ENCODE measurements around the gene USH1C. TPM values are rescaled to one million over a fixed set of nuclear protein-coding genes. Genes with fewer than 3 reads are reported as not detected.

The USH1C gene
- total and polyA plus RNA-seq, 4 donors = 0.09 to 1.3 (median 0.75) TPM

DNA sequence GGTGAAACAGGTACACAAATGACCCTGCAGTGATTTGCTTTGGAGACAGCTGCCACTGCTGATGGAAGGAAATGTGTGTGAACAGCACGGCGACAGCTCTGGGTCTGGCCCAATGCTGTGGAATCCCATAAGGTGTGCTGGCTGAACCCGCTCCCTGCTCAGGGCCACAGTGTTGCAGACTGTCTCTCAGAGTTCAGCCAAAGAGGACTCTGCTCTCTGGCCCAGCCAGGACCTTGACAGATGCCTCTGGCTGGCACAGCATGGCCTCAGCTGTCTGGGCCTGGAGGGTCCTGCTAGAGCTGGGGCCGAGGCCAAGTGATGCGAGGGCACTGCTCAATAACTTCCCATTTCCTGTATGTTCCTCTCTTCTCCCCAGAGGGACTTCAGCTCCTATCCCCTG lies 62.3 kb downstream of the USH1C start:
- no peak for TF ChIP-seq EGR1 (IDR thresholded peaks at IDR 0.05; ENCODE audit: low read depth in 2 of 2)
- TF ChIP-seq RAD21 (IDR thresholded peaks at IDR 0.05) = no peak
- no peak for TF ChIP-seq TAF1 (conservative IDR thresholded peaks at IDR 0.05)
- no peak for TF ChIP-seq YY1 (IDR thresholded peaks at IDR 0.05)
- TF ChIP-seq FOXA1 (IDR thresholded peaks at IDR 0.05) = no peak
- no peak for DNase-seq (ENCODE audit: low spot score)
- H3K9ac ChIP-seq (ENCODE audit: low read depth in 1 of 2, low read length in 2 of 2) = no peak overlapping the region
- no peak overlapping the region for H3K27ac ChIP-seq (ENCODE audit: low read depth in 1 of 2, low read length in 2 of 2)
- no peak overlapping the region for H3K4me3 ChIP-seq (ENCODE audit: low read depth in 1 of 3, low read length in 3 of 3)
- peaks cover 0 to 2% (median 0%) of the 10 kb centered on the region in 4 donors for H3K4me1 ChIP-seq (ENCODE audit: control insufficient read depth in 4 of 4, insufficient read depth in 4 of 4, low read length in 3 of 4)
- 79% methylated on average over 5 of the region's 5 CpGs for WGBS
- peaks cover 0 to 2% (median under 1%) of the 10 kb centered on the region in 4 donors for H3K27me3 ChIP-seq (ENCODE audit: control insufficient read depth in 4 of 4, insufficient read depth in 4 of 4, low read length in 3 of 4)
- no peaks in the 10 kb centered on the region for H3K36me3 ChIP-seq (ENCODE audit: control insufficient read depth in 4 of 4, insufficient read depth in 3 of 4, low read depth in 1 of 4, low read length in 3 of 4)
- peaks cover 0 to 2% (median 0%) of the 10 kb centered on the region in 4 donors for H3K9me3 ChIP-seq (ENCODE audit: control insufficient read depth in 4 of 4, low read length in 3 of 4)

DNA sequence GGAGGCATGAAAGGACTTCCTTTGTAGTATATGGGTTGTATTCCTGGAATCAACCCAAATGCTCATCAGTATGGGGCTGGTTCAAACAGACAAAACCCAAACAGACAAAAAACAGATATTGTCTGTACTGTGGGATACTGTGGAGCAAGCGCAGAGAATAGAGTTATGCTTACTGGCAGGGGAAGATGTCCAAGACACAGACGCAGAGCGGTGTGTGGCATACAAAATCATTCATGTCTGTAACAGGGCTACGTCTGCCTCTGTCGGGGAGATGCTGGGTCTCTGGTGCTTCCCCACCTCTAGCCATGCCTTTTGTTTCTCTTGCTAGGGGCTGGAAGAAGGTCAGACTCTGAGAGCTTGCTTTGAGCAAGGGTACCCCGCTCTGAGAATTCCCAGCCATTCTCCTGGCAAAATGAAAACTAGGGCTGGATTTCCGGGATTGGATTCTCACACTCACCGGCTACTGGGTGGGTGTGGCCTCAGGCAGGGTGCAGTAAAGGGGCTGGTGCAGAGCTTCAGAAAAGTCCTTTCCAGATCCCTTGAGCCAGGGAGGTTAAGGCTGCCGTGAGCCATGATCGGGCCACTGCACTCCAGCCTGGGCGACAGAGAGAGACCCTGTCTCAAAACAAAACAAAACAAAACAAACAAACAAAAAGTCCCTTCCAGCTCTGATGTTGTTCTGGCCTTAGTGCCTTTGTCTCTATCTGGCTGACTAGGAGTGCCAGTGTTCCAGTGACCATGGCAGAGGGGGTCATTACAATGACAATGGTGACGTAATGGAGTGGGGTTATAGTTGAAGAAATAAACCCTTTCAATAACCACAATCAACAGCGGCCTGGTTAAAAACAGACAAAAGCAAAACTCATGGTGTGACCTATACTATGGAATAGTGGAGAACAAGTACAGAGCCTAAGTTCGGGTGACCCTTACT lies 64.7 kb downstream of the USH1C start:
- Histone ChIP-seq H3K36me3 (ENCODE audit: control insufficient read depth in 4 of 4, insufficient read depth in 3 of 4, low read depth in 1 of 4, low read length in 3 of 4) (no peaks in the 10 kb centered on the region), H3K27ac (ENCODE audit: low read depth in 1 of 2, low read length in 2 of 2) (no peak overlapping the region), H3K9me3 (ENCODE audit: control insufficient read depth in 4 of 4, low read length in 3 of 4) (peaks cover 0 to 2% (median 0%) of the 10 kb centered on the region in 4 donors), H3K4me1 (ENCODE audit: control insufficient read depth in 4 of 4, insufficient read depth in 4 of 4, low read length in 3 of 4) (peaks cover 0 to 8% (median under 1%) of the 10 kb centered on the region in 4 donors), H3K4me3 (ENCODE audit: low read depth in 1 of 3, low read length in 3 of 3) (no peak overlapping the region), H3K27me3 (ENCODE audit: control insufficient read depth in 4 of 4, insufficient read depth in 4 of 4, low read length in 3 of 4) (peaks cover 0 to 2% (median 2%) of the 10 kb centered on the region in 4 donors), H3K9ac (ENCODE audit: low read depth in 1 of 2, low read length in 2 of 2) (no peak overlapping the region)
- TF ChIP-seq YY1 (IDR thresholded peaks at IDR 0.05) (no peak), RAD21 (IDR thresholded peaks at IDR 0.05) (peak in 1 of 2 donors; percentile 16)
- DNase-seq (ENCODE audit: low spot score) = no peak
- WGBS = 34% methylated on average over 14 of the region's 14 CpGs

- Histone ChIP-seq H3K4me3 (ENCODE audit: low read depth in 1 of 3, low read length in 3 of 3) (no peak overlapping the region), H3K9ac (ENCODE audit: low read depth in 1 of 2, low read length in 2 of 2) (no peak overlapping the region), H3K4me1 (ENCODE audit: control insufficient read depth in 4 of 4, insufficient read depth in 4 of 4, low read length in 3 of 4) (peaks cover 0 to 8% (median under 1%) of the 10 kb centered on the region in 4 donors), H3K9me3 (ENCODE audit: control insufficient read depth in 4 of 4, low read length in 3 of 4) (no peaks in the 10 kb centered on the region), H3K36me3 (ENCODE audit: control insufficient read depth in 4 of 4, insufficient read depth in 3 of 4, low read depth in 1 of 4, low read length in 3 of 4) (no peaks in the 10 kb centered on the region), H3K27ac (ENCODE audit: low read depth in 1 of 2, low read length in 2 of 2) (no peak overlapping the region), H3K27me3 (ENCODE audit: control insufficient read depth in 4 of 4, insufficient read depth in 4 of 4, low read length in 3 of 4) (peaks cover 0 to 2% (median 2%) of the 10 kb centered on the region in 4 donors)
- WGBS = 44% methylated on average over 6 of the region's 6 CpGs
- DNase-seq (ENCODE audit: low spot score) = no peak
- no peak for TF ChIP-seq TAF1 (conservative IDR thresholded peaks at IDR 0.05)
- no peak for TF ChIP-seq YY1 (IDR thresholded peaks at IDR 0.05)
- no peak for TF ChIP-seq FOXA2 (IDR thresholded peaks at IDR 0.05)
- TF ChIP-seq, protein P1, sequence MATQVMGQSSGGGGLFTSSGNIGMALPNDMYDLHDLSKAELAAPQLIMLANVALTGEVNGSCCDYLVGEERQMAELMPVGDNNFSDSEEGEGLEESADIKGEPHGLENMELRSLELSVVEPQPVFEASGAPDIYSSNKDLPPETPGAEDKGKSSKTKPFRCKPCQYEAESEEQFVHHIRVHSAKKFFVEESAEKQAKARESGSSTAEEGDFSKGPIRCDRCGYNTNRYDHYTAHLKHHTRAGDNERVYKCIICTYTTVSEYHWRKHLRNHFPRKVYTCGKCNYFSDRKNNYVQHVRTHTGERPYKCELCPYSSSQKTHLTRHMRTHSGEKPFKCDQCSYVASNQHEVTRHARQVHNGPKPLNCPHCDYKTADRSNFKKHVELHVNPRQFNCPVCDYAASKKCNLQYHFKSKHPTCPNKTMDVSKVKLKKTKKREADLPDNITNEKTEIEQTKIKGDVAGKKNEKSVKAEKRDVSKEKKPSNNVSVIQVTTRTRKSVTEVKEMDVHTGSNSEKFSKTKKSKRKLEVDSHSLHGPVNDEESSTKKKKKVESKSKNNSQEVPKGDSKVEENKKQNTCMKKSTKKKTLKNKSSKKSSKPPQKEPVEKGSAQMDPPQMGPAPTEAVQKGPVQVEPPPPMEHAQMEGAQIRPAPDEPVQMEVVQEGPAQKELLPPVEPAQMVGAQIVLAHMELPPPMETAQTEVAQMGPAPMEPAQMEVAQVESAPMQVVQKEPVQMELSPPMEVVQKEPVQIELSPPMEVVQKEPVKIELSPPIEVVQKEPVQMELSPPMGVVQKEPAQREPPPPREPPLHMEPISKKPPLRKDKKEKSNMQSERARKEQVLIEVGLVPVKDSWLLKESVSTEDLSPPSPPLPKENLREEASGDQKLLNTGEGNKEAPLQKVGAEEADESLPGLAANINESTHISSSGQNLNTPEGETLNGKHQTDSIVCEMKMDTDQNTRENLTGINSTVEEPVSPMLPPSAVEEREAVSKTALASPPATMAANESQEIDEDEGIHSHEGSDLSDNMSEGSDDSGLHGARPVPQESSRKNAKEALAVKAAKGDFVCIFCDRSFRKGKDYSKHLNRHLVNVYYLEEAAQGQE (IDR thresholded peaks at IDR 0.05) = no peak
- TF ChIP-seq, protein P2, sequence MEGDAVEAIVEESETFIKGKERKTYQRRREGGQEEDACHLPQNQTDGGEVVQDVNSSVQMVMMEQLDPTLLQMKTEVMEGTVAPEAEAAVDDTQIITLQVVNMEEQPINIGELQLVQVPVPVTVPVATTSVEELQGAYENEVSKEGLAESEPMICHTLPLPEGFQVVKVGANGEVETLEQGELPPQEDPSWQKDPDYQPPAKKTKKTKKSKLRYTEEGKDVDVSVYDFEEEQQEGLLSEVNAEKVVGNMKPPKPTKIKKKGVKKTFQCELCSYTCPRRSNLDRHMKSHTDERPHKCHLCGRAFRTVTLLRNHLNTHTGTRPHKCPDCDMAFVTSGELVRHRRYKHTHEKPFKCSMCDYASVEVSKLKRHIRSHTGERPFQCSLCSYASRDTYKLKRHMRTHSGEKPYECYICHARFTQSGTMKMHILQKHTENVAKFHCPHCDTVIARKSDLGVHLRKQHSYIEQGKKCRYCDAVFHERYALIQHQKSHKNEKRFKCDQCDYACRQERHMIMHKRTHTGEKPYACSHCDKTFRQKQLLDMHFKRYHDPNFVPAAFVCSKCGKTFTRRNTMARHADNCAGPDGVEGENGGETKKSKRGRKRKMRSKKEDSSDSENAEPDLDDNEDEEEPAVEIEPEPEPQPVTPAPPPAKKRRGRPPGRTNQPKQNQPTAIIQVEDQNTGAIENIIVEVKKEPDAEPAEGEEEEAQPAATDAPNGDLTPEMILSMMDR (IDR thresholded peaks at IDR 0.05; ENCODE audit: low read depth, low read length, missing input control) = no peak
- TF ChIP-seq EGR1 (IDR thresholded peaks at IDR 0.05; ENCODE audit: low read depth in 2 of 2) = no peak
- no peak for TF ChIP-seq ATF3 (IDR thresholded peaks at IDR 0.05)
- no peak for TF ChIP-seq SP1 (IDR thresholded peaks at IDR 0.05)
- TF ChIP-seq RAD21 (IDR thresholded peaks at IDR 0.05) = no peak
Measured at GRCh38 chr11:17478070-17478469, 66.1 kb downstream of the USH1C start.
